Loucy (cell line): Measurements from ENCODE around the gene ANKRD10.

ENCODE experiments used
- CTCF ChIP-seq: fragments of 200-600 bp; sonication (generic); conservative IDR thresholded peaks from 2 replicates; pipeline ENCODE4 v1.5.1; 2014; ENCODE audit warnings: mild to moderate bottlenecking, antibody characterized with exemption, low read length
- EZH2phosphoT487 ChIP-seq: fragments of 200-600 bp; IDR thresholded peaks from 2 replicates; pipeline ENCODE4 v1.6.1; 2018; ENCODE audit warnings: antibody characterized with exemption, mild to moderate bottlenecking, moderate library complexity, borderline replicate concordance

- TF ChIP-seq CTCF, result no peak
- no peak for TF ChIP-seq EZH2phosphoT487
Measured at GRCh38 chr13:110953416-110953815, 38.5 kb upstream of the ANKRD10 start.
